Adrenal gland (tissue), 12 donors: ENCODE data around the gene TWIST2. TPM values are rescaled to one million over a fixed set of nuclear protein-coding genes. Genes with fewer than 3 reads are reported as not detected.
A peak's percentile ranks its signal among the peaks of the same experiment; 100 is the strongest.

Experiments used
- DNase-seq, 7 donors: peaks; one replicate each; pipeline ENCODE4 v3.0.0-alpha.2; 2019 to 2020
- H3K27ac ChIP-seq, 5 donors: fragments of 200-600 bp; sonication (generic) in 4 of 5; 1 replicate in 3 of 5; 2 replicates in 2 of 5; pipeline versions ENCODE4 v1.5.1 to v1.8.0; 2016 to 2020; ENCODE audit warnings: mild to moderate bottlenecking in 1 of 5
- H3K27me3 ChIP-seq: fragments of 200-600 bp; 2 replicates; pipeline ENCODE4 v1.8.0; 2021
- H3K36me3 ChIP-seq, 2 donors: fragments of 200-600 bp; replicated peaks in 1 of 2; 1 replicate in 1 of 2; 2 replicates in 1 of 2; pipeline versions ENCODE4 v1.5.1 to v1.8.0; 2018 to 2022
- H3K4me1 ChIP-seq, 2 donors: fragments of 200-600 bp; replicated peaks in 1 of 2; 1 replicate in 1 of 2; 2 replicates in 1 of 2; pipeline versions ENCODE4 v1.5.1 to v1.8.0; 2018 to 2021
- H3K4me3 ChIP-seq, 4 donors: fragments of 200-600 bp; sonication (generic) in 3 of 4; one replicate each; pipeline ENCODE4 v1.5.1; 2016 to 2018
- H3K9me3 ChIP-seq, 3 donors: fragments of 200-600 bp; sonication (generic) in 1 of 3; replicated peaks in 1 of 3; 1 replicate in 2 of 3; 2 replicates in 1 of 3; pipeline versions ENCODE4 v1.5.1 to v1.8.0; 2016 to 2021
- POLR2A ChIP-seq, 2 donors: fragments of 450-650 bp; IDR thresholded peaks; one replicate each; pipeline ENCODE4 v1.6.1; 2017; ENCODE audit warnings: antibody characterized with exemption in 2 of 2, mild to moderate bottlenecking in 2 of 2, moderate library complexity in 1 of 2
- WGBS, 4 donors: extraction: QIAGEN DNeasy Blood & Tissue Kit in 2 of 4; methylation state at CpG; one replicate each; pipeline versions ENCODE4 v1.1.5 to v1.1.7; 2013 to 2017; 5-methylcytosine and 5-hydroxymethylcytosine counted together
- intact Hi-C, 2 donors: fragments of 100-400 bp; cut with DNase I; formaldehyde crosslinking; loops; one replicate each; pipeline versions ENCODE4 v1.14.1 to v1.15.0; 2022 to 2023
- polyA plus RNA-seq, 3 donors: library from polyadenylated mRNA; stranded (reverse); fragments of 200-250 nt in 2 of 3; fragments of 350-450 nt in 1 of 3; fragmentation: Illumina TruSeq in 1 of 3; extraction: RNeasy Lipid Tissue Mini Kit (QIAGEN cat#74804) in 1 of 3; gene quantifications; one replicate each; pipeline ENCODE4 v1.2.3, GENCODE V29; 2013 to 2014
- total RNA-seq, 9 donors: library from RNA; depleted of rRNA in 4 of 9; stranded (reverse); fragments of >200 nt in 4 of 9; fragments of 120-200 nt in 1 of 9; fragmentation: NEBNext Ultra II Directional in 1 of 9; extraction: Animal tissue kit (Norgen Biotek cat#: 25700) in 1 of 9; gene quantifications; one replicate each; pipeline versions ENCODE4 v1.1.0 to v1.2.4, GENCODE V29; 2013 to 2023
- TF ChIP-seq, protein P1 (sequence below), 6 experiments: fragments of 450-650 bp in 4 of 6; fragments of 200-600 bp in 2 of 6; sonication (generic) in 1 of 6; IDR thresholded peaks; 1 replicate in 5 of 6; 2 replicates in 1 of 6; pipeline versions ENCODE4 v1.5.1 to v1.8.0; 2016 to 2021; ENCODE audit warnings: antibody characterized with exemption in 6 of 6, mild to moderate bottlenecking in 2 of 6, moderate library complexity in 1 of 6
- donor health status: healthy with polysubstance abuse.
- donor health status: Bipolar disorder and iron deficiency.
- donor health status: DM: yes; HTN: yes; CAD: no.
- donor health status: DM: no; HTN: no; CAD: no.
- donor health status: DM: no; HTN: no; CAD: no.
- donor health status: DM: yes; HTN: yes; CAD: no.

TWIST2 gene
- total and polyA plus RNA-seq, 12 donors: 1.0 to 20.5 (median 6.0) TPM

DNA sequence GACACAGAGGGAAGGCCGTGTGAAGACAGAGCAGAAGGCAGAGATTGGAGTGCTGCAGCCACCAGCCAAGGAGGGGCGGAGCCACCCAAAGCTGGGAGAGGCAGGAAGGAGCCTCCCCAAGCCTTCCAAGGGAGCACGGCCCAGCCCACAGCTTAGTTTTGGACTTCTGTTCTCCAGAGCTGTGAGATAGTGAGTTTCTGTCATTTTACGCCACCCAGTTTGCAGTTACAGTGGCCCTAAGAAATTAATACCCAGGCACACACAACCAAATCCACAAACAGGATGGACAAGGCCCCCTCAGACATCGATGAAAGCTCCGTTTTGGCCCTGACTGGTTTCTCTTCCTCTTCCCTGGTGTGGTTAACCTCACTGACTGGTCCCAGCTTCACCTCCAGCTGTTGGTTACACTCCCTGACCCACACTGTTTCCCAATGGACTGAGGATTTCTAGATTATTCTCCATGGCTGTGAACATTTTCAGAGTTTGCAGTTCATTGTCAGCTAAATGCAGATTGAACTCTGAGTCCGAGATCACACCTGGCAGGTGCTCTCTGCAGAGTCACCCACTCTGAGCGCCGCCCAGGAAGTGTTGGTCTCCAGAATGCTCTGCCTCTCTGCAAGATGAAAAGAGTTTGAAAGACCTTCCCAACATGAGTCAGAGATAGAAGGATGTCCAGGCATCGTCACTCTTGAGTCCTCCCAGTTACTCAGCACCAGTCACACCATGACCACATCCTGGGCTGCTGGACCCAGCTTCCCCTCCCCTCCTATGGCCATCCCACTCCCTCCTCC, 100.2 kb downstream of the TWIST2 start:
- H3K4me1 ChIP-seq: no peaks in the 10 kb centered on the region
- TF ChIP-seq, protein P1, sequence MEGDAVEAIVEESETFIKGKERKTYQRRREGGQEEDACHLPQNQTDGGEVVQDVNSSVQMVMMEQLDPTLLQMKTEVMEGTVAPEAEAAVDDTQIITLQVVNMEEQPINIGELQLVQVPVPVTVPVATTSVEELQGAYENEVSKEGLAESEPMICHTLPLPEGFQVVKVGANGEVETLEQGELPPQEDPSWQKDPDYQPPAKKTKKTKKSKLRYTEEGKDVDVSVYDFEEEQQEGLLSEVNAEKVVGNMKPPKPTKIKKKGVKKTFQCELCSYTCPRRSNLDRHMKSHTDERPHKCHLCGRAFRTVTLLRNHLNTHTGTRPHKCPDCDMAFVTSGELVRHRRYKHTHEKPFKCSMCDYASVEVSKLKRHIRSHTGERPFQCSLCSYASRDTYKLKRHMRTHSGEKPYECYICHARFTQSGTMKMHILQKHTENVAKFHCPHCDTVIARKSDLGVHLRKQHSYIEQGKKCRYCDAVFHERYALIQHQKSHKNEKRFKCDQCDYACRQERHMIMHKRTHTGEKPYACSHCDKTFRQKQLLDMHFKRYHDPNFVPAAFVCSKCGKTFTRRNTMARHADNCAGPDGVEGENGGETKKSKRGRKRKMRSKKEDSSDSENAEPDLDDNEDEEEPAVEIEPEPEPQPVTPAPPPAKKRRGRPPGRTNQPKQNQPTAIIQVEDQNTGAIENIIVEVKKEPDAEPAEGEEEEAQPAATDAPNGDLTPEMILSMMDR (IDR thresholded peaks at IDR 0.05): no peak
- WGBS, 4 donors: 46 to 60% (median 59%) methylated on average over 5 to 10 of the region's 10 CpGs
- peak overlapping the region in 1 of 5 donors; percentile 34 for H3K27ac ChIP-seq
- intact Hi-C loops: no loop called here
- no peaks in the 10 kb centered on the region for H3K36me3 ChIP-seq
- no peaks in the 10 kb centered on the region for H3K9me3 ChIP-seq
- H3K27me3 ChIP-seq: no peaks in the 10 kb centered on the region
- peak in 2 of 7 donors; percentile 10 to 53 for DNase-seq
- no peak overlapping the region for H3K4me3 ChIP-seq

DNA sequence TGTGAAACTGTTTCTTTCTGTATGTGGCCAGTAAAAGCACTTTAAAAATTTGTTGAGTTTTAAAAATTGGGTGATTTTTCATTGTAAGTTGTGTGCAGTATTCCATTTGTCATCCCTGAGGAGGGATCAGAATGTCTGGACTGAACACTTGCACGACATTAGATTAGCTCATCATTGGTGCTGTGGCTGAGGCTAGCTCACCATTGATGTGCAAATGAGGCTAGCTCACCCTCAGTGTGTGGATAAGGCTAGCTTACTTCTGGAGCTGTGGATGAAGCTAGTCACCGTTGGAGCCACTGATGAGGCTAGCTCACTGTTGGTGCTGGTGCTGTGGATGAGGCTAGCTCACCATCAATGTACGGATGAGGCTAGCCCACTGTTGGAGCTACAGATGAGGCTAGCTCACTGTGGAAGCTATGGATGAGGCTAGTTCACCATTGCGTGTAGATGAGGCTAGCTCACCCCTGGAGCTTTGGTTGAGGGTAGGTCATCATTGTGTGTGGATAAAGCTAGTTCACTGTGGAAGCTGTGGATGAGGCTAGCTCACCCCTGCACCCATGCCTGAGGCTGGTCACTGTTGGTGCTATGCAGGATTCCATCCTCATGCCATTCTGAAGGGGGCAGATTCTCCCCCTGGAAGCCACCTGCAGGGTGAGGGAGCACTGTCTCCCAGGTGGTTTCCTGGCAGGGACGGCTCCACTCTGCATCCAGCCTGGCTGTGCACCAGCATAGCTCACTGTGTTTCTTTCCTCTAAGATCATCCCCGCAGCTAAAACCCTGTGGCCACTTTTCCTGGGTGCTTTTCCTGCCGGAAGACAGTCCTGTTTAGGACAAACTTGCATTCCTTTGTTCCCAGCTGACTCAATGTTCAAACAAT, 101.1 kb downstream of the TWIST2 start:
- DNase-seq: peak in 1 of 7 donors; percentile 4
- WGBS, 4 donors: 72 to 82% (median 76%) methylated on average over 7 of the region's 7 CpGs
- H3K27me3 ChIP-seq: no peaks in the 10 kb centered on the region
- no peaks in the 10 kb centered on the region for H3K36me3 ChIP-seq
- no peaks in the 10 kb centered on the region for H3K9me3 ChIP-seq
- TF ChIP-seq, protein P1 (IDR thresholded peaks at IDR 0.05): no peak
- TF ChIP-seq POLR2A (IDR thresholded peaks at IDR 0.05): no peak
- intact Hi-C loops: no loop called here
- H3K27ac ChIP-seq: no peak overlapping the region
- H3K4me3 ChIP-seq: no peak overlapping the region
- no peaks in the 10 kb centered on the region for H3K4me1 ChIP-seq

DNA sequence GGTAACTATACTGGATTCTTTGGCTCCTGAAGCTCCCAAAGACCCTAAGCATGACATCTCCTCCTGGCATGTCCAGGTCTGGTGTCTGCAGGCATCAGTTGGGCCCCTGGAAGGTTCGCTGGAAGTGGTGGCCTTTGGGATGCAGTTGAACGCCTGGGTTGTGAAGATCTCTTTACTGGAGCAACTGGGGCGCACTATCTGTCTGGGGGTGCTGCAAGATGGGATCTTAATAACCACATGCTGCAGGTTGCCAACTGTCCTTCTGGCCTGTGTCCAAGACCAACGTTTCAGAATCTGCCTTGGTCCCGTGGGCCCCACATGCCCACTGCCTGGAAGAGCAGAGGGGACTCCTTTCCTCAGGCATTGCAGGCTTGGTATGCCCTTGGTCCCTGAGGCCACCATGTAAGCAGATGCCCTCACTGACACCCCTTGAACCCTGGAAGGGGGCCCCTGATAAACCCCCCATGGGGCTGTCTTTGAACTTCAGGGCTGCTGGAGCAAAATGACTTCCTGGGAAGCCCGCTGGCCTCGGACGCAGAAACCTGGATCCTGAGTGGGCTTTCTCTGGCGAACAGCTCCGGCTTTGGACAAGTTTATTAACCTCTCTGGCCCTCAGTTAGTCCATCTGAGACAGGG, 101.9 kb downstream of the TWIST2 start:
- Histone ChIP-seq H3K4me3 (no peak overlapping the region), H3K27ac (no peak overlapping the region), H3K27me3 (no peaks in the 10 kb centered on the region), H3K9me3 (no peaks in the 10 kb centered on the region), H3K36me3 (no peaks in the 10 kb centered on the region), H3K4me1 (no peaks in the 10 kb centered on the region)
- peak in 1 of 7 donors; percentile 4 for DNase-seq
- intact Hi-C loops: no loop called here
- TF ChIP-seq, protein P1 (IDR thresholded peaks at IDR 0.05): no peak
- TF ChIP-seq POLR2A (IDR thresholded peaks at IDR 0.05): no peak
- WGBS, 4 donors: 73 to 92% (median 81%) methylated on average over 4 to 10 of the region's 10 CpGs

DNA sequence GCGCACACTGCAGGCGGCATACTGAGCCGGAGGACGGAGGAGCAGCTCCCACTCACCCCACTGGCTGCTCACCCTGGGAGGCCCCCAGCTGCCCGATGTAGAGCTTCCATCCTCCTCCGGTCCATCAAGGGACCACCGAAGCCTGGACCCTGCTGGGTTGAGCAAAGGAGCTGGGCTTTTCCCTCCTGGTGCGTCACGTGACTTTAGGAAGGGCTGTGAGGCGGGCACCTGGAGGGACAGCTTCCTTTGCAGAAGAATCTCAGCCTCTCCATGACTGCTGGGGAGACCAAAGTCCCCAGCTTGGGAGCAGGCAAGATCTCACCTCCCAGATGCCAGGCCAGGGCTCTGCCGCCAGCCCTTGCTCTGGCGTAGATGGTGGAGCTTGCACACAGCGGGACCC, 102.7 kb downstream of the TWIST2 start:
- TF ChIP-seq, protein P1 (IDR thresholded peaks at IDR 0.05): no peak
- no peak for TF ChIP-seq POLR2A (IDR thresholded peaks at IDR 0.05)
- Histone ChIP-seq H3K9me3 (no peaks in the 10 kb centered on the region), H3K27ac (no peak overlapping the region), H3K4me3 (no peak overlapping the region), H3K27me3 (no peaks in the 10 kb centered on the region), H3K36me3 (no peaks in the 10 kb centered on the region), H3K4me1 (no peaks in the 10 kb centered on the region)
- 91 to 93% (median 92%) methylated on average over 9 to 13 of the region's 13 CpGs for WGBS, 4 donors
- DNase-seq: peak in 1 of 7 donors; percentile 8
- intact Hi-C loops: no loop called here
